ENCODE results near the gene RHBDL1. TPM values are rescaled to one million over a fixed set of nuclear protein-coding genes. Genes with fewer than 3 reads are reported as not detected.
A peak's percentile ranks its signal among the peaks of the same experiment; 100 is the strongest.

Gene RHBDL1
- total RNA-seq, 1 experiment from 2014 or later = 12.7 TPM

DNA sequence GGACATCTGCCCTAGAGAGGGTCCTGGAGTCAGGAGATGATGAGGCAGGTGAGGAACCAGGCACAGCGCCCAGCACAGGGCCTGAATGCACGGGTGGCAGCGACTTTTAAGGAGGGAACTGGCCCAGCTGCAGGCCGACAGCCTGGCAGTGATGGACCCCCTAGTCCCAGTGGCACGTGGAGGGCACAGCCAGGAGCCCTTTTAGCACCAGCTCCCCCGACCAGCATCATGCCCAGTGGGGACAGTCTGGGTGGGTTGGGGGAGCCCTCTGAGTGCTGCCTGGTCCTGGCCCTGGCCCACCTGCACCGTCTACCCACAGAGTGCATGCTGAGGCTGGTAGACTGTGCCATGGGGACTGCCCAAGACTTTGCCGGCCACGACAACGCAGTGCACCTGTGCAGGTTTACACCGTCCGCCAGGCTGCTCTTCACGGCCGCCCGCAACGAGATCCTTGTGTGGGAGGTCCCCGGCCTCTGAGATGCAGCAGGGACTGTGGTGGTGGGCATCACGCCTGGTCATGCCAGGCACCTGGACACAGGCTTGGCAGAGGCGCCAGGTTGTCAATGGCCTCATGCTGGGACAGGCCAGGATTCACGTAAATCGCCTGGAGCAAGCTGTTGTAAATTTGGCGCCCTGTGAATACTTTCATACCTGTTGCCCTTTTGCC lies 8.2 kb upstream of the RHBDL1 start:
- Histone ChIP-seq H3K27ac (ENCODE audit: low read depth, low read length) (peak overlapping the region; percentile 78), H3K4me1 (ENCODE audit: control insufficient read depth in 1 of 2, insufficient read depth in 2 of 2, low read length in 2 of 2) (peaks cover 0 to 10% of the 10 kb centered on the region in 2 experiments; a peak in 1 of 4 replicates), H3K9me2 (ENCODE audit: insufficient read depth) (no peaks in the 10 kb centered on the region), H3K36me3 (ENCODE audit: control insufficient read depth in 1 of 2, insufficient read depth in 2 of 2, low read length in 2 of 2) (no peaks in the 10 kb centered on the region; a peak in 1 of 4 replicates), H3K9ac (ENCODE audit: low read length) (peak overlapping the region; percentile 23; the same call in 1 of the 2 replicates), H3K27me3 (ENCODE audit: insufficient read depth, low read length) (no peaks in the 10 kb centered on the region), H4K20me1 (ENCODE audit: insufficient read depth) (no peaks in the 10 kb centered on the region), H3K79me2 (ENCODE audit: insufficient read depth, low read length) (peaks cover 26% of the 10 kb centered on the region), H3K4me3 (replicated peaks in 1 of 2; ENCODE audit: low read depth in 1 of 2, low read length in 2 of 2) (peak overlapping the region in 1 of 2 experiments; percentile 72; a peak in 2 of 4 replicates), H3K4me2 (ENCODE audit: low read length) (peak overlapping the region; percentile 40), H3K9me3 (ENCODE audit: control insufficient read depth in 1 of 2, insufficient read depth in 1 of 2, low read depth in 1 of 2, low read length in 2 of 2) (no peaks in the 10 kb centered on the region), H2AFZ (ENCODE audit: low read depth, low read length, poor library complexity, severe bottlenecking) (no peak overlapping the region)
- RAD21 ChIA-PET (ENCODE audit: low non-redundant PET in 1 of 2, low total read pairs in 2 of 2, uncharacterized antibody in 2 of 2, unreplicated experiment in 2 of 2) = no interaction called here
- TF ChIP-seq EZH2 (IDR thresholded peaks at IDR 0.05) (no peak), FOSL1 (IDR thresholded peaks at IDR 0.05; ENCODE audit: low read depth) (no peak), SIN3A (IDR thresholded peaks at IDR 0.05; ENCODE audit: low read depth) (no peak), JUND (IDR thresholded peaks at IDR 0.05) (no peak), POLR2A (IDR thresholded peaks at IDR 0.05; ENCODE audit: borderline replicate concordance, extremely low read depth, insufficient read depth, insufficient read length) (no peak), EZH2phosphoT487 (IDR thresholded peaks at IDR 0.05; ENCODE audit: borderline replicate concordance) (no peak), TCF7L2 (IDR thresholded peaks at IDR 0.05; ENCODE audit: borderline replicate concordance, extremely low read depth, insufficient read depth, insufficient read length) (no peak), ELF1 (IDR thresholded peaks at IDR 0.05; ENCODE audit: borderline replicate concordance, low read depth) (no peak), ZNF274 (IDR thresholded peaks at IDR 0.05; ENCODE audit: low read depth, low read length) (no peak), ZFX (IDR thresholded peaks at IDR 0.05) (no peak), YY1 (IDR thresholded peaks at IDR 0.05; ENCODE audit: extremely low read depth, insufficient replicate concordance, low read depth, low read length) (no peak), SRF (IDR thresholded peaks at IDR 0.05; ENCODE audit: low read depth) (no peak)
- TF ChIP-seq, protein P1, sequence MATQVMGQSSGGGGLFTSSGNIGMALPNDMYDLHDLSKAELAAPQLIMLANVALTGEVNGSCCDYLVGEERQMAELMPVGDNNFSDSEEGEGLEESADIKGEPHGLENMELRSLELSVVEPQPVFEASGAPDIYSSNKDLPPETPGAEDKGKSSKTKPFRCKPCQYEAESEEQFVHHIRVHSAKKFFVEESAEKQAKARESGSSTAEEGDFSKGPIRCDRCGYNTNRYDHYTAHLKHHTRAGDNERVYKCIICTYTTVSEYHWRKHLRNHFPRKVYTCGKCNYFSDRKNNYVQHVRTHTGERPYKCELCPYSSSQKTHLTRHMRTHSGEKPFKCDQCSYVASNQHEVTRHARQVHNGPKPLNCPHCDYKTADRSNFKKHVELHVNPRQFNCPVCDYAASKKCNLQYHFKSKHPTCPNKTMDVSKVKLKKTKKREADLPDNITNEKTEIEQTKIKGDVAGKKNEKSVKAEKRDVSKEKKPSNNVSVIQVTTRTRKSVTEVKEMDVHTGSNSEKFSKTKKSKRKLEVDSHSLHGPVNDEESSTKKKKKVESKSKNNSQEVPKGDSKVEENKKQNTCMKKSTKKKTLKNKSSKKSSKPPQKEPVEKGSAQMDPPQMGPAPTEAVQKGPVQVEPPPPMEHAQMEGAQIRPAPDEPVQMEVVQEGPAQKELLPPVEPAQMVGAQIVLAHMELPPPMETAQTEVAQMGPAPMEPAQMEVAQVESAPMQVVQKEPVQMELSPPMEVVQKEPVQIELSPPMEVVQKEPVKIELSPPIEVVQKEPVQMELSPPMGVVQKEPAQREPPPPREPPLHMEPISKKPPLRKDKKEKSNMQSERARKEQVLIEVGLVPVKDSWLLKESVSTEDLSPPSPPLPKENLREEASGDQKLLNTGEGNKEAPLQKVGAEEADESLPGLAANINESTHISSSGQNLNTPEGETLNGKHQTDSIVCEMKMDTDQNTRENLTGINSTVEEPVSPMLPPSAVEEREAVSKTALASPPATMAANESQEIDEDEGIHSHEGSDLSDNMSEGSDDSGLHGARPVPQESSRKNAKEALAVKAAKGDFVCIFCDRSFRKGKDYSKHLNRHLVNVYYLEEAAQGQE (IDR thresholded peaks at IDR 0.05; ENCODE audit: low read depth) = no peak
- TF ChIP-seq, protein P2, sequence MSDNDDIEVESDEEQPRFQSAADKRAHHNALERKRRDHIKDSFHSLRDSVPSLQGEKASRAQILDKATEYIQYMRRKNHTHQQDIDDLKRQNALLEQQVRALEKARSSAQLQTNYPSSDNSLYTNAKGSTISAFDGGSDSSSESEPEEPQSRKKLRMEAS (IDR thresholded peaks at IDR 0.05) = no peak
- TF ChIP-seq, protein P3, sequence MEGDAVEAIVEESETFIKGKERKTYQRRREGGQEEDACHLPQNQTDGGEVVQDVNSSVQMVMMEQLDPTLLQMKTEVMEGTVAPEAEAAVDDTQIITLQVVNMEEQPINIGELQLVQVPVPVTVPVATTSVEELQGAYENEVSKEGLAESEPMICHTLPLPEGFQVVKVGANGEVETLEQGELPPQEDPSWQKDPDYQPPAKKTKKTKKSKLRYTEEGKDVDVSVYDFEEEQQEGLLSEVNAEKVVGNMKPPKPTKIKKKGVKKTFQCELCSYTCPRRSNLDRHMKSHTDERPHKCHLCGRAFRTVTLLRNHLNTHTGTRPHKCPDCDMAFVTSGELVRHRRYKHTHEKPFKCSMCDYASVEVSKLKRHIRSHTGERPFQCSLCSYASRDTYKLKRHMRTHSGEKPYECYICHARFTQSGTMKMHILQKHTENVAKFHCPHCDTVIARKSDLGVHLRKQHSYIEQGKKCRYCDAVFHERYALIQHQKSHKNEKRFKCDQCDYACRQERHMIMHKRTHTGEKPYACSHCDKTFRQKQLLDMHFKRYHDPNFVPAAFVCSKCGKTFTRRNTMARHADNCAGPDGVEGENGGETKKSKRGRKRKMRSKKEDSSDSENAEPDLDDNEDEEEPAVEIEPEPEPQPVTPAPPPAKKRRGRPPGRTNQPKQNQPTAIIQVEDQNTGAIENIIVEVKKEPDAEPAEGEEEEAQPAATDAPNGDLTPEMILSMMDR (IDR thresholded peaks at IDR 0.05 in 2 of 3, conservative IDR thresholded peaks at IDR 0.05 in 1 of 3; ENCODE audit: borderline replicate concordance in 1 of 3, insufficient read depth in 1 of 3, low read depth in 2 of 3, low read length in 2 of 3) = no peak
- ATAC-seq (0 out of 2 replicates have a peak, but pooled peaks have one; percentile 1), DNase-seq (ENCODE audit: low read depth, low spot score) (no peak)
- BruUV-seq (replicated peaks) = no TSS peak
- POLR2A ChIA-PET = no interaction called here
- intact Hi-C loops (cut with micrococcal nuclease) = no loop called here
- CTCF ChIA-PET = no interaction called here

Data from HCT116 (cell line).